Caco-2 (cell line): ENCODE data around the gene FOXI1. TPM values are rescaled to one million over a fixed set of nuclear protein-coding genes. Genes with fewer than 3 reads are reported as not detected.

Experiments
- BruUV-seq: library from RNA; stranded (reverse); fragments of 400-500 nt; replicated peaks from 2 replicates; lab custom pipeline; 2021; lab: Mats Ljungman, UMichigan
- CTCF ChIA-PET: fragments of 300-600 bp; sonication (Branson Sonifier 250); formaldehyde crosslinking; loops from one replicate; lab custom pipeline; 2022; ENCODE audit warnings: antibody characterized with exemption; lab: Charles Lee
- POLR2A ChIA-PET: fragments of 300-600 bp; sonication (Branson Sonifier 250); formaldehyde crosslinking; loops from one replicate; lab custom pipeline; 2022; ENCODE audit warnings: antibody characterized with exemption; lab: Charles Lee
- DNase-seq, 2 experiments: peaks; one replicate each; pipeline versions ENCODE4 v3.0.0 to v3.0.0-alpha.2; 2020 to 2022
- H3K27me3 ChIP-seq: replicated peaks from 2 replicates; pipeline ENCODE4 v1.6.0; 2011; ENCODE audit warnings: low read length; ENCODE audit not compliant: control insufficient read depth, insufficient read depth
- H3K36me3 ChIP-seq: 2 replicates; pipeline ENCODE4 v1.5.1; 2011; ENCODE audit warnings: low read length; ENCODE audit not compliant: control insufficient read depth, insufficient read depth
- H3K4me1 ChIP-seq: fragments of 250-450 bp; sonication (Bioruptor Pico); 2 replicates; pipeline ENCODE4 v1.5.1; 2020; ENCODE audit warnings: mild to moderate bottlenecking
- H3K4me3 ChIP-seq: 2 replicates; pipeline ENCODE4 v1.5.1; 2011; ENCODE audit warnings: low read depth, mild to moderate bottlenecking, control low read depth, low read length
- H3K9me3 ChIP-seq: fragments of 250-450 bp; sonication (Bioruptor Pico); 2 replicates; pipeline ENCODE4 v1.5.1; 2020; ENCODE audit warnings: mild to moderate bottlenecking, moderate library complexity
- H3K27ac Mint-ChIP-seq: one replicate; pipeline ENCODE4 v1.8.0; 2022; ENCODE audit warnings: mixed read lengths; ENCODE audit not compliant: unreplicated experiment
- H3K27me3 Mint-ChIP-seq: one replicate; pipeline ENCODE4 v1.8.0; 2022; ENCODE audit warnings: mixed read lengths; ENCODE audit not compliant: insufficient read depth, unreplicated experiment
- H3K36me3 Mint-ChIP-seq: one replicate; pipeline ENCODE4 v1.8.0; 2022; ENCODE audit warnings: mild to moderate bottlenecking, mixed read lengths; ENCODE audit not compliant: insufficient read depth, unreplicated experiment
- H3K4me1 Mint-ChIP-seq: one replicate; pipeline ENCODE4 v1.8.0; 2022; ENCODE audit warnings: low read depth, mixed read lengths; ENCODE audit not compliant: unreplicated experiment
- H3K4me3 Mint-ChIP-seq: one replicate; pipeline ENCODE4 v1.8.0; 2022; ENCODE audit warnings: mild to moderate bottlenecking, moderate library complexity, mixed read lengths; ENCODE audit not compliant: unreplicated experiment
- H3K9me3 Mint-ChIP-seq: one replicate; pipeline ENCODE4 v1.8.0; 2022; ENCODE audit warnings: mixed read lengths; ENCODE audit not compliant: unreplicated experiment
- CTCF ChIP-seq, 2 experiments: fragments of 200-600 bp in 1 of 2; IDR thresholded peaks; 1 replicate in 1 of 2; 2 replicates in 1 of 2; pipeline versions ENCODE4 v1.5.1 to v1.8.0; 2011 to 2022; ENCODE audit warnings: antibody characterized with exemption in 1 of 2, control low read depth in 1 of 2, inconsistent platforms in 1 of 2, low read depth in 1 of 2, low read length in 1 of 2, mild to moderate bottlenecking in 1 of 2, moderate library complexity in 1 of 2; ENCODE audit not compliant: insufficient read depth in 1 of 2, severe bottlenecking in 1 of 2, unreplicated experiment in 1 of 2
- intact Hi-C: fragments of 100-400 bp; cut with micrococcal nuclease; formaldehyde crosslinking; loops from one replicate; pipeline ENCODE4 v1.10.0; 2022; ENCODE audit not compliant: unreplicated experiment
- total RNA-seq: library from RNA; stranded (reverse); gene quantifications from 2 replicates; pipeline ENCODE4 v1.2.3, GENCODE V29; 2022

The FOXI1 gene
- total RNA-seq, 1 experiment from 2014 or later: 0.14 TPM

GRCh38 chr5:170144286-170145023 is 38.8 kb downstream of the FOXI1 start:
- H3K4me1 Mint-ChIP-seq: no peaks in the 10 kb centered on the region
- H3K4me1 ChIP-seq: no peaks in the 10 kb centered on the region
- CTCF ChIA-PET: interaction anchor here (0.6 kb wide), 1 partner anchor 12 kb away, joined by 3 read pairs; no protein-coding TSS in a partner anchor
- no peak overlapping the region for H3K4me3 Mint-ChIP-seq
- H3K27ac Mint-ChIP-seq: no peak overlapping the region
- peaks cover 4% of the 10 kb centered on the region for H3K27me3 Mint-ChIP-seq
- no peaks in the 10 kb centered on the region for H3K36me3 ChIP-seq
- H3K9me3 Mint-ChIP-seq: no peaks in the 10 kb centered on the region
- no peaks in the 10 kb centered on the region for H3K27me3 ChIP-seq
- intact Hi-C loops: no loop called here
- TF ChIP-seq CTCF (IDR thresholded peaks at IDR 0.05; ENCODE audit: insufficient read depth in 1 of 2, low read depth in 1 of 2, low read length in 1 of 2, severe bottlenecking in 1 of 2, unreplicated experiment in 1 of 2): no peak
- no peak for DNase-seq
- H3K36me3 Mint-ChIP-seq: no peaks in the 10 kb centered on the region
- H3K4me3 ChIP-seq: no peak overlapping the region
- no peaks in the 10 kb centered on the region for H3K9me3 ChIP-seq
- BruUV-seq: no TSS peak
- POLR2A ChIA-PET: no interaction called here

- Mint-ChIP-seq H3K4me1 (no peaks in the 10 kb centered on the region), H3K4me3 (no peak overlapping the region), H3K36me3 (no peaks in the 10 kb centered on the region), H3K9me3 (no peaks in the 10 kb centered on the region), H3K27ac (no peak overlapping the region), H3K27me3 (peaks cover 4% of the 10 kb centered on the region)
- no peaks in the 10 kb centered on the region for H3K27me3 ChIP-seq
- H3K4me3 ChIP-seq: no peak overlapping the region
- intact Hi-C loops: no loop called here
- no peaks in the 10 kb centered on the region for H3K36me3 ChIP-seq
- no peak for DNase-seq
- POLR2A ChIA-PET: no interaction called here
- CTCF ChIA-PET: interaction anchor here (0.5 kb wide), 1 partner anchor 421 kb away, joined by 3 read pairs; no protein-coding TSS in a partner anchor
- peaks cover under 1% of the 10 kb centered on the region; the same call in 1 of the 2 replicates for H3K4me1 ChIP-seq
- BruUV-seq: no TSS peak
- no peak for TF ChIP-seq CTCF (IDR thresholded peaks at IDR 0.05; ENCODE audit: insufficient read depth in 1 of 2, low read depth in 1 of 2, low read length in 1 of 2, severe bottlenecking in 1 of 2, unreplicated experiment in 1 of 2)
- H3K9me3 ChIP-seq: no peaks in the 10 kb centered on the region
Measured at GRCh38 chr5:170145462-170145861, 39.8 kb downstream of the FOXI1 start.

- intact Hi-C loops: no loop called here
- DNase-seq: no peak
- H3K36me3 ChIP-seq: no peaks in the 10 kb centered on the region
- BruUV-seq: no TSS peak
- TF ChIP-seq CTCF (IDR thresholded peaks at IDR 0.05; ENCODE audit: insufficient read depth in 1 of 2, low read depth in 1 of 2, low read length in 1 of 2, severe bottlenecking in 1 of 2, unreplicated experiment in 1 of 2): no peak
- H3K4me1 ChIP-seq: peaks cover 18% of the 10 kb centered on the region
- Mint-ChIP-seq H3K4me3 (no peak overlapping the region), H3K9me3 (no peaks in the 10 kb centered on the region), H3K4me1 (peaks cover 2% of the 10 kb centered on the region), H3K27ac (no peak overlapping the region), H3K36me3 (no peaks in the 10 kb centered on the region), H3K27me3 (peaks cover 4% of the 10 kb centered on the region)
- CTCF ChIA-PET: no interaction called here
- H3K9me3 ChIP-seq: no peaks in the 10 kb centered on the region
- H3K27me3 ChIP-seq: no peaks in the 10 kb centered on the region
- POLR2A ChIA-PET: no interaction called here
- H3K4me3 ChIP-seq: no peak overlapping the region
Measured at GRCh38 chr5:170147051-170147752, 41.5 kb downstream of the FOXI1 start.
